Upper lobe of right lung (tissue), 1 donor: ENCODE data around the gene SFSWAP. TPM values are rescaled to one million over a fixed set of nuclear protein-coding genes. Genes with fewer than 3 reads are reported as not detected.

ENCODE experiments used
- ATAC-seq: fragments of 200-7000 bp; cut with Tn5 transposase; one replicate; pipeline ENCODE4 v1.9.1; 2020; ENCODE audit warnings: mild to moderate bottlenecking, moderate library complexity
- DNase-seq: peaks from one replicate; pipeline ENCODE4 v3.0.0-alpha.2; 2020
- H3K27ac ChIP-seq: fragments of 200-600 bp; one replicate; pipeline ENCODE4 v1.8.0; 2022
- H3K27me3 ChIP-seq: fragments of 200-600 bp; one replicate; pipeline ENCODE4 v1.8.0; 2022; ENCODE audit warnings: mild to moderate bottlenecking
- H3K36me3 ChIP-seq: fragments of 200-600 bp; one replicate; pipeline ENCODE4 v1.8.0; 2022
- H3K4me1 ChIP-seq: fragments of 200-600 bp; one replicate; pipeline ENCODE4 v1.8.0; 2022
- H3K4me3 ChIP-seq: fragments of 200-600 bp; one replicate; pipeline ENCODE4 v1.8.0; 2022; ENCODE audit warnings: mild to moderate bottlenecking
- H3K9me3 ChIP-seq: fragments of 200-600 bp; one replicate; pipeline ENCODE4 v1.8.0; 2022
- CTCF ChIP-seq: fragments of 200-600 bp; IDR thresholded peaks from one replicate; pipeline ENCODE4 v1.8.0; 2022; ENCODE audit warnings: antibody characterized with exemption
- intact Hi-C: fragments of 100-400 bp; cut with DNase I; formaldehyde crosslinking; loops from one replicate; pipeline ENCODE4 v1.11.0; 2022
- total RNA-seq: library from RNA; stranded (reverse); fragmentation: NEBNext Ultra II Directional; extraction: Animal tissue kit (Norgen Biotek cat#: 25700); gene quantifications from one replicate; pipeline ENCODE4 v1.2.1, GENCODE V29; 2021
- donor health status: DM: no; HTN: yes; CAD: no; lungs with severe emphysema.

SFSWAP gene
- total RNA-seq, 1 donor from 2014 or later: 51.2 TPM

GRCh38 chr12:131753005-131753404, 42.1 kb downstream of the SFSWAP start:
- intact Hi-C loops: no loop called here
- no peak for DNase-seq
- H3K27me3 ChIP-seq: no peaks in the 10 kb centered on the region
- no peak overlapping the region for H3K4me3 ChIP-seq
- no peak overlapping the region for H3K27ac ChIP-seq
- H3K9me3 ChIP-seq: no peaks in the 10 kb centered on the region
- ATAC-seq: no peak
- H3K4me1 ChIP-seq: no peaks in the 10 kb centered on the region
- TF ChIP-seq CTCF: no peak
- H3K36me3 ChIP-seq: peaks cover 83% of the 10 kb centered on the region

DNA sequence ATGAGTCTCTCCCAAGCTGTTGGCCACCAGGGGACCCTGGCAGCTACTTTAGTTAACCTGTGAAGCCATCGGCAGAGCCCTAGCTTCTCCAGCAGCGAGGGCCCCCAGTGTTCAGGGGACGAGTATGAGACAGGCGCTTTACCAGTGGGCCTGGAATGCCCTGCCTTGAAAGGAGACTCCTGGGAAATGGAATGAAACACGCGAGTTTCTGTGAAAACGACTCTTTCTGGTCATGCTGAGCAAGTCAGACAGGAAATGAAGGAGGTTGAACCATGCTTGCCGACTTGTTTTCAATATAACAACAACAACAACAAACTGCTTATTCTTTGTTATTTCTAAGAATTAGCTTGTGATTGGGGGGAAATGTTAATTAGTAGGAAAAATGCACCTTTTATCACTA, 42.9 kb downstream of the SFSWAP start:
- no peak overlapping the region for H3K4me3 ChIP-seq
- no peaks in the 10 kb centered on the region for H3K9me3 ChIP-seq
- no peak for TF ChIP-seq CTCF
- peaks cover 83% of the 10 kb centered on the region for H3K36me3 ChIP-seq
- DNase-seq (no peak), ATAC-seq (no peak)
- no peaks in the 10 kb centered on the region for H3K27me3 ChIP-seq
- intact Hi-C loops: no loop called here
- H3K4me1 ChIP-seq: no peaks in the 10 kb centered on the region
- no peak overlapping the region for H3K27ac ChIP-seq

- ATAC-seq (no peak), DNase-seq (no peak)
- Histone ChIP-seq H3K9me3 (no peaks in the 10 kb centered on the region), H3K27me3 (no peaks in the 10 kb centered on the region), H3K27ac (no peak overlapping the region), H3K4me1 (no peaks in the 10 kb centered on the region), H3K4me3 (no peak overlapping the region), H3K36me3 (peaks cover 81% of the 10 kb centered on the region)
- TF ChIP-seq CTCF: no peak
- intact Hi-C loops: no loop called here
Observed at GRCh38 chr12:131754184-131754583, 43.3 kb downstream of the SFSWAP start.

DNA sequence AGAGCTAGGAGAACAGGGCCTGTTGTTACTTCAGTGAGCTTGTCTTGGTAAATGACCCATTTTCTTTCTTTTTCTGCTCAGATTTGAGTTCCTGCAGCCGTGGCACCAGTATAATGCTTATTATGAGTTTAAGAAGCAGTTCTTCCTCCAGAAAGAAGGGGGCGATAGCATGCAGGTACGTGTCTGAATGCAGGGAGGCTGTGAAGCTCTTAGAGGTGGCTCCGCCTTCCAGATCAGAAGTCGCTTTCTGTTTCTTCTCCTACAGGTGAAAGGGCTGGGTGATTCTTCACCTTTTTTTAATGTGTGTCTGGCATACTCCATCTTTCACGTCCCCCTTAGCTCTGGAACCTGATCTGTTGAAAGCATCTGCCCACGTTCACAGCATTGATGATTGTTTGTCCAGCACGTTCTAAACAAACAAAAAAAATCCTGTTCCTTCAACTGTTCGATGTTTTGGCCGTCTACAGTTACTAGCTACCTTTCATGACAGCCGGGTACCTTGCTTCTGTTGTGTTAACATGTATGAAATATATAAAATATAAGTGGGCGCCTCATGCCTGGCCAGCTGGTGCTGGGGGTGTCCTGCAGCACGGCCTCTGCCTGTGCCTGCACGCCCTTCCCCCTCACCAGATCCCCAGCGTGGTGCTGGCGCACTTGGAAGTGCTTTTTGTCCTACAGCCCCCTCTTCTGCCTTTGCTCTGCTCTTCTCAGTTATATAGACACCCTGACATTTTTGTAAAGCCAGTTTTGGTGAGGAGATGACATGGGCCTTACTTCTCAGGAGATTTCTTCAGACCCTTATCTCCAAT, 44.6 kb downstream of the SFSWAP start:
- H3K4me1 ChIP-seq: no peaks in the 10 kb centered on the region
- ATAC-seq: no peak
- H3K4me3 ChIP-seq: no peak overlapping the region
- peak; percentile 26 for TF ChIP-seq CTCF
- no peak for DNase-seq
- H3K27ac ChIP-seq: no peak overlapping the region
- H3K36me3 ChIP-seq: peaks cover 79% of the 10 kb centered on the region
- no peaks in the 10 kb centered on the region for H3K9me3 ChIP-seq
- intact Hi-C loops: no loop called here
- no peaks in the 10 kb centered on the region for H3K27me3 ChIP-seq

DNA sequence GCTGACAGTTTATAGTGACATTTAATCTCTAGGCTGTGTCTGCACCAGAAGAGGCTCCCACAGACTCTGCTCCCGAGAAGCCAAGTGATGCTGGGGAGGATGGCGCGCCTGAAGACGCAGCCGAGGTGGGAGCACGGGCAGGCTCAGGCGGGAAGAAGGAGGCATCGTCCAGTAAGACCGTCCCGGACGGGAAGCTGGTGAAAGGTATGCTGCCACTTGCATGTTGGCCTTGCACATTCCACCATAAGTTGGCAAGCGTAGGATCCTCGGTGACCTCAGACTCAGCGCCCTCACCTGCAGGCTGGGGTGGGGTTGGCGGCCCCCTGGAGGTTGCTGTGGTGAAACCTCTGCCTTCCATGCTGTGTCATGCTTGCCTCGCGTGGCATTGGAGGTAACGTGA, 45.6 kb downstream of the SFSWAP start:
- Histone ChIP-seq H3K36me3 (peaks cover 80% of the 10 kb centered on the region), H3K4me3 (no peak overlapping the region), H3K4me1 (no peaks in the 10 kb centered on the region), H3K27me3 (no peaks in the 10 kb centered on the region), H3K27ac (no peak overlapping the region), H3K9me3 (no peaks in the 10 kb centered on the region)
- intact Hi-C loops: no loop called here
- ATAC-seq (no peak), DNase-seq (no peak)
- no peak for TF ChIP-seq CTCF
